ENCODE measurements around the gene EIF2B2.
A peak's percentile ranks its signal among the peaks of the same experiment; 100 is the strongest.

Gene EIF2B2

GRCh38 chr14:75002392-75003249, at the start of gene EIF2B2:
TSS of gene EIF2B2 (plus strand) at chr14:75002921. CDS start at chr14:75002991, 70 bp downstream.
- DNase-seq: peak; percentile 99

DNA sequence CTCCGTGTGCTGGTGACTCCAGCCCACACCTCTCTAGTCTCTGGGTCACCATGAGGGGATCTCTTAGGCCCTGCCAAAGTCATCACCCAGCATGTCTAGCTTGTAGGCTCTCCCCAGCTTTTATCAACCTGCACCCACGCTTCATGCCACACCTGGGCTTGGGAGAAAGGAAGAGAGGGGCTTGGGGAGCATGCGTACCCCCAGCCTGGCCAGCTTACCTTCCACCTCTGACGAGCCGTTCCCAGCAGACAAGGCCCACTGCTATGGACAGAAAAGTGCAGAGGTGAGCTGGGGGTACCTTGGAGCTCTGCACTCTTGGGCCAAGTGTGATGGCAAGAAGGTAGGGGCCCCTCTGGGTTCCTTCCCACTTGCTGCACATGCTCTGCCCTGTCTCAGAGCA, 49.0 kb upstream of the EIF2B2 start:
- DNase-seq: no peak

DNA sequence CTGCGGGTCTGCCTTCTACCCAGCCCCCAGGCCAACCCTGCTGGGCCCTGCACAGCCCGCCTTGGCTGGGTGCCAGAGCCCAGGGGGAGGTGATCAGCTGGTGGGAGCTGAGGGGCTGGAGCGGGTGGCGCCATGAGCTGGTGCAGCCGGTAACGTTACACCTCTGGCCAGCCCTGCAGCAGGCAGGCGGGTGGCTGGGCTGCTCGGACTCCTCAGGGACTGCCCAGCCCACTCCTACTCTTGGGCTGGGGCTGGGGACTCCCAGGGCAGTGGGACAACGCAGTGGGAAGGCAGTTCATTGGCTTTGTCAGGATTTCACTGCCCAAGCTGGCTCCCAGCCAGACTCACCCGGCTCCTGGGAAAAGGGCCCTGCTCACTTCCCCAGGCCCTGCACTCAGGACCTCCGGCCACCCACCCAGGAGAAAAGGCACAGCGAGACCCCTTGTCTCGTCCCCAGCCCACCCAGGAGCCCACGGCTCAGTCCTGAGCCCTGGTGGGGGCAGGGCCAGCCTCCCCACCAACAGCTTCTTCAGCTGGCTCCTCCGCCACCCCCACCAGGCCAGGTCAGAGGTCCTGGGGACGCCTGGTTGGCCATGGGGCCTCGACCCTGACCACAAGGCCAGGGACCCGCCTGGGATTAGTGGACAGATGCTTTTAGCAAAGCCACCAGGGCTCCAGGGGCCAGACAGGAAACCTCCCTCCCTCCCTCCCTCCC, 48.3 kb upstream of the EIF2B2 start:
- peak; percentile 56 for DNase-seq

- DNase-seq: no peak
These were observed 47.8 kb upstream of the EIF2B2 start for GRCh38 chr14:74954947-74955228.

- DNase-seq: peak; percentile 72
These were observed 47.3 kb upstream of the EIF2B2 start, which contains the start of gene PGF for GRCh38 chr14:74955229-74956026. TSS of gene PGF (minus strand) at chr14:74955597. CDS start at chr14:74955242, 355 bp downstream.

DNA sequence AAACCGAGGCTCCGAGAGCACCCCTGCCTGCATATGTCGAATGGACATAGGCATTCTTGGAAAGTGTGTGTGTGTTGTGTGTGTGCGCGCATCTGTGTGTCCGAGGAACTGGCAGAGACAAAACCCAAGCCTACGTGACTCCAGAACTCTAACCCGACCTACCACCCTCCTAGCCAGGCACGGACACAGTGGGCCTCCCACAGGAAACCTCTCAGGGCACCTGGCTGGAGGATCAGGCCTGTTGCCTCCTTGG, 46.8 kb upstream of the EIF2B2 start:
- no peak for DNase-seq

DNA sequence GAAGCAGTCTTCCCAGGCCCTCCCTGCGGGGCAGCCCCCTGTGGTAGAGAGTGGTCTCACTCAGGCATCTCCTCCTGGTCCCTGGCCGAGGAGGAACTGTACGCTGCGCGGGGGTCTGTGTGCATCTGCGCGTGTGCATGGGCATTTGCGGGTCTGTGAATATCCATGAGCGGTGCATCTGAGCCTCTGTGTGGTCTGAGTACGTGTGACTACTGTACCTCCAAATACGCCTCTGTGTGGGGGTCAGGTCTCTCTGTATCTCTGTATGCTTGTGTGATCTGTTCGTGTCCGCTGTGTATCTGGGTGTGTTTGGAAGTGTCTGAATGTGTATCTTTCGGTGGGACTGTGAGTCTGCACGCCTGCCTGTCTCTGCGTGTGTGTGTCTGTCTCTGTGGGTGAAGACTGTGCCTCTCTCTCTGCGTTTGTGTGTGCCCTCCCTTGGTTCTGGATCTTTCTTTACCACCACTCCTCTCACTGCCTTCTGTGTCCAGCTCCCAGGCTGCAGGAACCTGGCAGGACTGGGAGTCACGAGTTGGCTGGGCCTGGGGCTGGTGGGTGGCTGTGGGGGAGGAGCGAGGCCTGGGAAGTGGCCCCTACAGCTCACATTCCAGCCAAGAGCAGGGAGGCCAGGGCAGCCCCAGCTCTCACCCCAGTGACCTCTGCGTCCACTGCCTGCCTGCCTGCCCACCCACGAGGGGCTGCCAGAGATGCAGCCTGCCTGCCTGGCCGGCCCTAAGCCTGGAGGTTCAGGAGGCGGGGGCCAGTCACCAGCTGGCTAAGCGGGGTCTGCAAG, 46.2 kb upstream of the EIF2B2 start:
- DNase-seq: peak; percentile 19

GRCh38 chr14:74959596-74960180, 43.0 kb upstream of the EIF2B2 start:
- no peak for DNase-seq

- DNase-seq: peak; percentile 33
These were observed 42.0 kb upstream of the EIF2B2 start for GRCh38 chr14:74960736-74961135.

DNA sequence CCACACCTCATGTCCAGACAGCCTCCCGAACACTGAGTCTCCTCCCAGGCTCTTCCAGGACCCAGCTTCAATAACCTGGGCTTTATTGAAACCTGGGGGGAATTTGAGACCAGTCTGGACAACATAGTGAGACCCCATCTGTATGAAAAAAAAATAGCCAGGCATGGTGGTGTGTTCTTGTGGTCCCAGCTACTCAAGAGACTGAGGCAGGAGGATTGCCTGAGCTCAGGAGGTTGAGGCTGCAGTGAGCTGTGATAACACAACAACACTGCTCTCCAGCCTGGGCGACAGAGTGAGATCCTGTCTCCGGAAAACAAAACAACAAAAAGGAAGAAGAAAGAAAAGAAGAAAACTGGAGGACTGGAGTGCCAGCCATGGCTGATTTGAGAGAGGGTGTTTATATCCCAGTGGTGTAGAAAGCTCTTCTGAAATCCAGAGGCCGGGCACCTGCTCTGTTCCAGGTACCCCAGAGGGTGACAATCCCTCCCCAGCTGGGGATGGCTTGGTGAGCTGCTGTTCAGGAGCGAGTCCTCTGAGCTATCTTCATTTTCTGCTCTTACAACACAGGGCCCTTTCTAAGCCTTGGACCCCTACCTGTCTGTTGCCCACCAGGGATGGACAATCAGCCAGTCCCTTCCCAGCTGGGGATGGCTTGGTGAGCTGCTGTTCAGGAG, 41.3 kb upstream of the EIF2B2 start:
- no peak for DNase-seq

DNA sequence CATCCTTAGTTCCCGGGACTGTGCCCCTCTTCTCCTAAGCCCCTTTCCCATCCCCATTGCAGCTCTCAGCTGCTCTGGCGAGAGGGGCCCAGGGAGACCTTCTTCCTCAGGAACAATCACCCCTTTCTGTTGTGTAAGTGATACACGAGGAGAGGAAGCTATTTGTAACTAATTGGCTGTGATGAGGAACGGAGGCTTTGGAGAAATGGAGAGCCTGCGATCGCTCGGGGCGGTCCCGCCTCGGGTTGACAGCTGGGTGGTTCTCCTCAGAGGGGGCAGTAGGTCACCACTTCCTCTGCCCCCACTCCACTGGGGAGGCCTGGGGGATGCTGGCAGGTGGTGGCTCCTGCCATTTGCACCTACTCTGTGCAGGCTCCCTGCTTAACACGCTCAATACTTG, 40.7 kb upstream of the EIF2B2 start:
- DNase-seq: peak; percentile 25

GRCh38 chr14:74962493-74962892, 40.2 kb upstream of the EIF2B2 start:
- no peak for DNase-seq

DNA sequence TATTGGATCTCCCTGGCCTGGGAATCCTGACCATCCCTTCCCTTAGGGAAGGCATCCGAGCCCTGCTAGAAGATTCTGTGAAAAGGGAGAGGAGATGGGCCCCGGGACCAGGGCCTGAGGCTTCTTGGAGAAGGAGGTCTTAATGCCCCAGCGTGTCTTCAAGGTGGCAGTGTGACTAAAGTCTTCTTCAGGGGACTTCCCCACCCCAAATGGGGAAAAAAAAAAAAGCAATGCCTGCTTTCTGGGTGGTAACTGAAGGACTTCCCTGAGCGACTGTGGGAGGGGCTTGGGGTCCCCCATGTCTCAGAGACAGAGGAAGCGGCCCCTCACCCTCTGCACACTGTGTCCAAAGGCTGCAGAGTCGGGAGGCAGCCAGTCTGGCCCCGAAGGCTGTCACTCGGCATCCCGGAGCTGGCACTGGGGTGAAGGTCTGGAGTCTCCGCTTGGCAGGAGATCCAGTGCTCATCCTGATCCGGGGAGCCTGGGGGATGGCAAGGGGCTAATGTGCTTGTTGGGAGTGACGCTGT, 39.5 kb upstream of the EIF2B2 start:
- no peak for DNase-seq

- DNase-seq: peak; percentile 67
These were observed 38.9 kb upstream of the EIF2B2 start for GRCh38 chr14:74963705-74964271.

GRCh38 chr14:74964787-74965485, 37.8 kb upstream of the EIF2B2 start:
- DNase-seq: no peak

DNA sequence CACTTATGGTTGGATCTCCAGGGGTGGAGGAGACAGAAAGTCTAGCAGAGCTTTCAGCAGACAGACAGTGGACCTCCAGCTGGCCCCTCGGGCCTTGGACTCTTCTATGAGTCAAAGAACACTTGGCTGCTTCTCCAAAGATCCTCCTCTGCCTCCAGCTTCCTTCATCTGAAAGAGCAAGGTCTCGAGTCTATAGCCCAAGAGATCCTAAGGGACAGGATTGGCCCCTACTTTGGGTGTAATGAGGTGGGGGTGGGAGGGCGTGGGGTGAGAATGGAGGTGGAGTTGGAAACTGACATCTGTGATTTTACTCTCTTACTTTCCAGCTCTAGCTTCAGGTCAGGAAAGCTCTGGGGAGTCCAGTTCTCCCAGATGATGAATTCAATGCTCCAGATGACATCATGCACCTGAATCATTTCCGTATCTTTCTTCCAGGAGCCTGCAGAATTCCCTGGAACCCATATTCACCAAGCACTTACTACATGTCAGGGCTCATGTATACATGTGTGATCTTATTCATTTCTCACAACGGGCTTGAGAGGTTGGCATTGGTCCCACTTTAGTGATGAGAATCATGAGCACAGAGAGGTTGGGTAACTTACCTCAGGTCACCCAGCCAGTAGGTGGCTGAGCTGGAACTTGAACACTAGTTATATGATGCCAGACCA, 37.1 kb upstream of the EIF2B2 start:
- peak; percentile 55 for DNase-seq

DNA sequence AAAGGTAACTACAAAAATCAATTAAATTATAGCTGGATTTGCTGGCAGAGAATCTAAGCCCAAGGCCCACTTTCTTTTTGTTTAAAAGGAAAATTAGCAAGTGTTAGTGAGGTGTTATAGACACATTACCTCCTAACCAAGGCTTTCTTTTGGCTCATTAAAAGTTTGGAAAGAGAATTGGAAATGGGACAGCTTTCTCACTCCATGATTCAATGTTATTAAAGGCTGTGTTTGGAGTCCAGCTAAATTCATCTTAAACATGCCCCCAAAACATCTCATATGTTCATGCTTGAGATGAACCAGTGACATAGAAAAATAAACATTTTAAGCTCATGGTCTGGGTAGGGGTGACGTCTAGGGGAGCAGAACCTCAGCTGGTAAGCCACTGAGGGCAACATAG, 33.9 kb upstream of the EIF2B2 start:
- DNase-seq: no peak

GRCh38 chr14:74973003-74973653, 29.6 kb upstream of the EIF2B2 start:
- no peak for DNase-seq

DNA sequence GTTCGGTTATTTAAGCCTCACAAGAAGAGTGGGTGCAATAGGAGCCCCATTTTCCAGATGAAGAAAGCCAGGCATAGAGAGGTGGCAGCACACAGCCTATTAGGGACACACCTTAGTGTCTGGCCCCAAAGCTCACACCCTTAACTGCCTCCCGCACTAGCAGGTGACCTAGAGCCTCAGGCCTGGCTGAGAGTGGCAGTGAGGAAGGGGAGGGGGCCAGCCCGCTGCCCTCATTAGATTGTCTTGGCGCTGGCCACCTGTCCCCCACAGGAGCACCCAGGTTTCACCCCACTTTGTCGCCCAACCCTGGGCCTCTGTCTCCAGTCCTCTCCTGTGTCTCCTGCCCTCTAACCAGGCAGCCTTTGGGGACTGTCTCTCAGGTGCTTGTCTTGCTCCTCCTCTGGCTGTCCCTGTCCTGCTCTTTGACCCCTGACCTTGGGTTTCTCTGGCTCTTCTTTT, 28.8 kb upstream of the EIF2B2 start:
- no peak for DNase-seq
